GM12865 (cell line): ENCODE measurements around the gene AGRP.

Experiments used
- DNase-seq: peaks from one replicate; pipeline ENCODE4 v3.0.0; 2010; ENCODE audit warnings: low read depth
- H3K4me3 ChIP-seq: 2 replicates; pipeline ENCODE4 v1.5.1; 2011; ENCODE audit warnings: mild to moderate bottlenecking, low read depth, low read length, control low read depth
- TF ChIP-seq, protein P1 (sequence below): IDR thresholded peaks from 2 replicates; pipeline ENCODE4 v1.5.1; 2011; ENCODE audit warnings: low read length, control low read depth, low read depth, inconsistent platforms; ENCODE audit not compliant: insufficient read depth; ENCODE audit errors: missing control alignments

AGRP gene

DNA sequence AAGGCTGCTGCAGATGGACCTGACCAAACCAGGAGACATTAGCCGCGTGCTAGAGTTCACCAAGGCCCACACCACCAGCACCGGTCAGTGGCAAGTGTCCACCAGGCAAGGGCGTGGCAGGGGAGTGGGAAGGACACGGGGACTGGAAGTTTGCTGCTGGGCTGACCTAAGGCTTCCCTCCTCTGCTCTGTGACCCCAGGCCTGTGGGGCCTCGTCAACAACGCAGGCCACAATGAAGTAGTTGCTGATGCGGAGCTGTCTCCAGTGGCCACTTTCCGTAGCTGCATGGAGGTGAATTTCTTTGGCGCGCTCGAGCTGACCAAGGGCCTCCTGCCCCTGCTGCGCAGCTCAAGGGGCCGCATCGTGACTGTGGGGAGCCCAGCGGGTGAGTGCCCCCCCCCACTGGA, 47.6 kb downstream of the AGRP start:
- no peak overlapping the region for H3K4me3 ChIP-seq
- TF ChIP-seq, protein P1, sequence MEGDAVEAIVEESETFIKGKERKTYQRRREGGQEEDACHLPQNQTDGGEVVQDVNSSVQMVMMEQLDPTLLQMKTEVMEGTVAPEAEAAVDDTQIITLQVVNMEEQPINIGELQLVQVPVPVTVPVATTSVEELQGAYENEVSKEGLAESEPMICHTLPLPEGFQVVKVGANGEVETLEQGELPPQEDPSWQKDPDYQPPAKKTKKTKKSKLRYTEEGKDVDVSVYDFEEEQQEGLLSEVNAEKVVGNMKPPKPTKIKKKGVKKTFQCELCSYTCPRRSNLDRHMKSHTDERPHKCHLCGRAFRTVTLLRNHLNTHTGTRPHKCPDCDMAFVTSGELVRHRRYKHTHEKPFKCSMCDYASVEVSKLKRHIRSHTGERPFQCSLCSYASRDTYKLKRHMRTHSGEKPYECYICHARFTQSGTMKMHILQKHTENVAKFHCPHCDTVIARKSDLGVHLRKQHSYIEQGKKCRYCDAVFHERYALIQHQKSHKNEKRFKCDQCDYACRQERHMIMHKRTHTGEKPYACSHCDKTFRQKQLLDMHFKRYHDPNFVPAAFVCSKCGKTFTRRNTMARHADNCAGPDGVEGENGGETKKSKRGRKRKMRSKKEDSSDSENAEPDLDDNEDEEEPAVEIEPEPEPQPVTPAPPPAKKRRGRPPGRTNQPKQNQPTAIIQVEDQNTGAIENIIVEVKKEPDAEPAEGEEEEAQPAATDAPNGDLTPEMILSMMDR = no peak

DNA sequence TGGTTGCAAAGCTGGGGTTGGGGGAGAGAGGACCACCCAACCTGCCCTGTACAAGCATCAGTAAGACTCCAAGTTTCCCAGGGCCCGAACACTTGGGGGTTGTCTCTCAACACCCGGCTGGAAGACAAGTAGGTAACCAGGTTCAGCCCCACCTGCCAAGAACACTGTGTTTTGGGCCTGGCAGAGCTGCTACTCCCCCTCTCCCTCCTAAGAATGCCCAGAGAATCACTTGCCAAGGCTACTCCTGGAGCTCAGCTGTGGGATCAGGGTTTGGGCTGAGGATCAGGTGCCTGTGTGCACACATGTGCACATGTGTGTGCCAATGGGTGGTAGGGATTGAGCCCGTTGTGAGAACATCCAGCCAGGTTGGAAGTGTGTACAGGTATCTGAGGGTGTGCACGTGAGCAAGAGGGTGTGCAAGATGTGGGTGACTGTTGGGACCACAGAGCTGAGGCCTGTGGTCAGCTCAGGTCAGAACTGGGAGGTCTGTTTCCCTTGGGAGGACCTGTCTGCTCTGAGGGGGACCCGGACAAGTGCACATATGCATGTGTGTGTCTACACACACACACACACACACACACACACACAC, 50.1 kb downstream of the AGRP start:
- H3K4me3 ChIP-seq = no peak overlapping the region
- no peak for DNase-seq
- TF ChIP-seq, protein P1 = no peak

More for the DNA sequence above, 47.6 kb downstream of the AGRP start:
- no peak for DNase-seq
